ENCODE results near the gene CXCL16.
A peak's percentile ranks its signal among the peaks of the same experiment; 100 is the strongest.

The CXCL16 gene, protein sequence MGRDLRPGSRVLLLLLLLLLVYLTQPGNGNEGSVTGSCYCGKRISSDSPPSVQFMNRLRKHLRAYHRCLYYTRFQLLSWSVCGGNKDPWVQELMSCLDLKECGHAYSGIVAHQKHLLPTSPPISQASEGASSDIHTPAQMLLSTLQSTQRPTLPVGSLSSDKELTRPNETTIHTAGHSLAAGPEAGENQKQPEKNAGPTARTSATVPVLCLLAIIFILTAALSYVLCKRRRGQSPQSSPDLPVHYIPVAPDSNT

DNA sequence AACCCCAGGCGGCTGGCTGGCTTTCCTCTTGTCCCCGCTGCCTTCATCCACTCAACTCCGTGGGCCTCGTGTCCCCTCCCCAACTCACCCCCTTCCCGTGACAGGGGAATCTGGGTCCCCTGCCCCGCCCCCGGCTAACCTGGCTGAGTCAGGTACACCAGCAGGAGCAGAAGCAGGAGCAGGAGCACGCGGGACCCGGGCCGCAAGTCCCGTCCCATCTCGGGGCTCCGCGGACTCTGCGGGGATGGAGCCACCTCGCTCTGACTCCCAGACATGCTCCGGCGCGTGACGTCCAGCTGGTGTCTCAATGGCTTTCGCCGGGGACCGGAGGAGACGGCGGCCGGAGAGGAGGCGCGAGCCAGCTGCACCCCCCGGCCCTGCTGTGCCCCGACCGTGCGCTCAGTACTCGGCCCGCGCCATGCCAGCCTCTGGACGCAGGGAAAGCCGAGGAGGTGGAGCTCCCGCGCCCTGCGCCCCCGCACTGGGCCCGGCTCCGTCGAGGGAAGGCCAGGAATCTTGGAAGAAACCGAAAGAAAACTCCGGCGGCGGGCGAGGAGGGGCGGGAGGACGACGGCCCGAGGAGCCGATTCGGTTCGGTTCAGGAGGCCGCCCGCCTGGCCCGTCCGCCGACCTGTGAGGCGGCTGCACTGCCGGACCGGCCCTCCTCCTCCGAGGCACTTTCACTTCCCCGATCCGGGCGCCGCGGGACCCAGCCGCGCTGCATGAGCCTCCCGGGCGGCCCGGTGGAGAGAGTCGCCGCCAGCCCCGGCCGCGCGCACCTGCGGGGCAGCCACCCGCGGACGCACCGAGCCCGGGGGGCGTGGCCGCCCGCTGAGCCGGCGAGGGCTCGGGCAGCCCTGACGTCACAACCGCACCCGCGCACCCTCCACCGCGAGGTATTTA is at the start of gene CXCL16, which contains the start of gene ZMYND15:
Gene CXCL16 (minus strand): TSS at position 807 of the 903 bp plus-strand sequence. CDS start 589 bp downstream, at position 218.
Gene ZMYND15 (plus strand): TSS at position 712 of the 903 bp plus-strand sequence. CDS start 716 bp downstream, outside the sequence.
- DNase-seq: peak; percentile 45 to 63

GRCh38 chr17:4788807-4789700 is 49.3 kb upstream of the CXCL16 start, which contains the start of gene GLTPD2:
GLTPD2 (plus strand) TSS chr17:4788964; CDS start chr17:4789012, 48 bp downstream.
- DNase-seq: no peak

GRCh38 chr17:4788159-4788806 is 48.6 kb upstream of the CXCL16 start:
- no peak for DNase-seq

DNA sequence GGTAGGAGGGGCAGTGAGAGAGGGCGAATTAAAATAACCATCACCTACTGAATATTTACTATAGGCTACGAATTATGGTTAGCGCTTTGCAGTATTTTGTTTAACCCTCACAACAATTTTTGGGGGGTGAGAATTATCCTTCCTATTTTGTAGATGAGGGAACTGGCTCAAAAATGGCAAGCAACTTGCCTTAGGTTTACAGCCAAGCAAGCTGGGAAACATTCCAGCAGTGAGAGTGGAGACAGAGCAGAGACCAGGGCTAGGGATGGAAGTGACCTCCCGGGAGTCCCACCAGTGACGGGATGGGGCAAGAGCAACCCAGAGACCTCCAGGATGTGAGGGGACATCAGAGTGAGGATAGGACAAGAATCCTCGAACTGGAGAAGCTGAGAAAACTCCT is 46.8 kb upstream of the CXCL16 start:
- DNase-seq: no peak

DNA sequence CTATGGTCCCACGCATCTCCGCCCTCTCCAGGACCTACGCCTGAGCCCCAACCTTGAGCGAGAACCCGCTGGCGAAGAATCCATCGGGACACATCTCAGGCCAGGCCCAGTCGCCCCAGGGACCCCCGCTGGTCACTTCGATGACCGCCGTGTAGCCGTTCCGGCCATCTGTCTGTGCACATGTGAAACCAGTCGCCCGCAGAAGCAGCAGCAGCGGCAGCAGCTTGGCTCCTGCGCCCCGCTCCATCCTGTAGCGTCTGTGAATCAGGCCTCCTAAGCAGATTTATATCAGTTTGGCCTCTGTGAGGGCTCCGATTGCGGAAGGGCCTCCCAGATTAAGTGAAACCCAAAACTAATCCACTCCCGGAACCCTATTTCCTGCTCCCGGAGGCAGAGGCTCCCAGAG is 46.4 kb upstream of the CXCL16 start, which contains the start of gene VMO1:
Gene VMO1 (minus strand): TSS at position 259 of the 406 bp plus-strand sequence. CDS start 12 bp downstream, at position 247.
- DNase-seq: no peak

DNA sequence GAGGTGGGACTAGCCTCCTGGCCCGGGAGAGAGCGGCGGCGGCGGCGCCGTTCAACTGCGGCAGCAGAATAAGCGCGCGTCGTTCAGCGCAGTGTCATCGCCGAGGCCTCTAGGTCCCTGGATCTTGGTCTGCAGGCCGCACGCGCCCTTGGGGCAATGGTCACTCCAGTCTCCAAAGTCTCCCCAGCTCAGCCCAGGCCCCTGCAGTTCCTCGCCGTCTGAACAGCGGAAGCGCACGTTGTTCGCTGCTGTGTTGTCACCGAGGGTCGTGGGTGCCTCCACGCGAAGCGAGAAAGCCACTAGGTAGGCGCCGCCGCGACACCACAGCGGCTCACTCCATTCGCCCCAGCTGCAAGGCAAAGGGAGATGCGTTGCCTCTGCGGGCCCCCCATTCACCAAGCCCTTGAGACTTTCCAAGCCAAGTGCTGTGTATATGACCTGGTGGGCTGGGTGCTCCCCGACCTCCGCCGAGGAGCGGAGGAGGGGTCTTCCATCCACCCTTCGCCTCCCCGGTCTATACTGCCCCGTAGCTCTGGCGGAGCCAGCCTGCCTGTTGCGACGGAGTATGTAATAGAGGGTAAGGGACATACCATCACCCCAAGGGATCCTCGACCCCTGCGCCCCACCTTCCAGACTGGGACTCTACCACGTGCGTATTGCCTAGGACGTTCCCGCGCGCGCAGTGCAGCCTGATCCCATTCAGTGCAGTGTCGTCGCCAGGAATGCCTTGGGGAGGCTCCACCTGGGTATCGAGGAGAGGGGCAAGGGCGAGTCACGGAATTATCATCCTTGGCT is 45.8 kb upstream of the CXCL16 start:
- no peak for DNase-seq

GRCh38 chr17:4782652-4783051 is 42.9 kb upstream of the CXCL16 start:
- DNase-seq: no peak

DNA sequence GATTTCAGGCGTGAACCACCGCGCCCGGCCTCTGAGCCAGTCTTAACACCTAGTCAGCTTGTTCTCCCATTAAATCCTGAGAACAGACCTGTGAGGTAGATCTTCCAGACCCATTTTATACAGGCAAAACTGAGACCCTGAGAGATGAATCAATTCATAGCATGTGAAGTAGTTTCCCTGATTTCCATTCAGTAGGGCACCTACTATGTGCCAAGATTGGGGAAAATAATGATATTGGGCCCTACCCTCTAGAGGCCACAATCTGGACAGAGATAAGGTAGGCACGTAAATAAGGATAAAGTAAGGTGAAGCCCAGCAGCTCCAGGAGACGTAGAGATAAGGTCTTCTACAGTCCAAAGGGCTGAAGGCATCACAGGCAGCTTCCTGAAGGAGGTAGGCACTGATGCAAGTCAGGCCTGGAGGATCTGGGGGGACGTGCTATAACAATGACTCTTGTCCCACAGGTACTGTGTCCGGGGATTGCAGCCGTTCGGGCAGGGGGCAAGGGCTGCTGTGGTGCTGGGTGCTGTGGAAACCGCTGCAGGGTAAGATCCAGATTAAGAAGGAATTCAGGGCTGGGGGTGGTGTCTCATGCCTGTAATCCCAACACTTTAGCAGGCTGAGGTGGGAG is 40.7 kb upstream of the CXCL16 start:
- no peak for DNase-seq

- no peak for DNase-seq
Observed at GRCh38 chr17:4777969-4778760, 38.4 kb upstream of the CXCL16 start.

DNA sequence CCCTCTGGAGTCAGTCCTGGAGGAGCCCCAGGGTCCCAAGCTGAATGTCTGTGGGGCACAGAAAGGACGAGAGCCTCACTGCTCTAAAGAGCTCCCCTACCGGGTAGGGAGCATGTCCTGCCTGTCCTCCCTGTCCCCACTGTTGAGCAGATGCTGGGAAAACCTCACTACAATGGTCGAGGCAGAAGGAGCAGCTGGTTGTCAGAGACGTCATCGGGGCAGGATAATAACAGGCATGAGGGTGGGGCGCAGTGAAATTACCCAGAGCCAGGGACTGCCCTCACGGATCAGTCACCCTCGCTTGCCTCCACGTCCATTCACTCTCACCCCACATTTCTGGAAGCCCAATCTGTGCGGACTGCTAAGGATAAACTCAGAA is 32.5 kb upstream of the CXCL16 start:
- DNase-seq: no peak

- no peak for DNase-seq
Observed at GRCh38 chr17:4771519-4772234, 31.9 kb upstream of the CXCL16 start, which contains the start of gene TM4SF5. TM4SF5 (plus strand) TSS chr17:4771886; CDS start chr17:4771923, 37 bp downstream.

DNA sequence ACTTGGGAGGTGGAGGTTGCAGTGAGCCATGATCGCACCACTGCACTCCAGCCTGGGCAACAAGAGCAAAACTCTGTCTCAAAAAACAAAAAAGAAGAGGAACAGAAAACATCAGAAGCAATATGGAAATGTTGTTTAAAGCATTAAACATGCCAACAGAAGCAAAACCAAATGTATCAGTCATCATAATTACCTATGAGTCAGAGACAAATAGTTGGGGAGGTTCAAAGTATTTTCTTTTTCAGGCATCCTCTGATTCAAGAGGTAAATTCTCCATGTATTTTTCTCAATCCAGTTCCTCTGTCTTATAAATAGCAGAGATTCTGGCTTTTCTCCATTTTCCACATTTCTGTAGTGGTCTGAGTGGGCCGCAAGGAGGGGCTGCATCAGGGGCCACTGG is 29.9 kb upstream of the CXCL16 start:
- DNase-seq: no peak

DNA sequence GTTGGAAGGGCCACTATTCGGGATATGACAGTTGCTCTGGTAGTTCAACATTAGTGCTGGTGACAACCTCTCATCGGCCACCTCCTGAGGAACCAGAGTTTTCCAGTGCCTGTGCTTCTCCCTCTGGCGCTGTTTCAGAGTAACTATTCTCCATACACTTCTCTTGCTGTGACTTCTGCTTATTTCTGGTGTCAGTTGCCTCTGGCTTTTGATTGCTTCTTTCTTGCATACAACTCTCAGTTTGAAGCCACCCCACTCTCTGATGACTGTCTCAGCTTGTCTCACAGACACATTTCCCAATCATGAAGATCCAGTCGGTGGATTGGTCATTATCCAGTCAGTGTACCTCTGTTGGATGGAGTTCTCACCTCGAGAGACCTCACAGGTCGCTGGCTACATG is 28.6 kb upstream of the CXCL16 start:
- DNase-seq: no peak

DNA sequence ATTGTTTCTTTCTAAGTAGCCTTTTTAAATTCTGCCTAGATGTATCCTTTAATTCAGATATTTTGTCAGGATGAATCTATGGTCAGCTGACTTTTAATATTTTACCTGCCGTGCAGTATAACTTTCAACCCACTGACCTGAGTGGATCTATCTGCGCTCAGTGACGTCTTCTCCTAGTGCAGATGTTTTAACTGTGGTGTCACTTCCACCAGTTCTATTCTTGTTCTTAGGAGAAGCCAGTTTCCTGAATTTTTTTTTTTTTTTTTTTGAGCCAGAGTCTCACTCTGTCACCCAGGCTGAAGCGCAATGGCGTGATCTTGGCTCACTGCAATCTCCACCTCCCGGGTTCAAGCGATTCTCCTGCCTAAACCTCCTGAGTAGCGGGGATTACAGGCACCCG is 27.0 kb upstream of the CXCL16 start:
- no peak for DNase-seq

- no peak for DNase-seq
Observed at GRCh38 chr17:4766201-4766600, 26.5 kb upstream of the CXCL16 start.

DNA sequence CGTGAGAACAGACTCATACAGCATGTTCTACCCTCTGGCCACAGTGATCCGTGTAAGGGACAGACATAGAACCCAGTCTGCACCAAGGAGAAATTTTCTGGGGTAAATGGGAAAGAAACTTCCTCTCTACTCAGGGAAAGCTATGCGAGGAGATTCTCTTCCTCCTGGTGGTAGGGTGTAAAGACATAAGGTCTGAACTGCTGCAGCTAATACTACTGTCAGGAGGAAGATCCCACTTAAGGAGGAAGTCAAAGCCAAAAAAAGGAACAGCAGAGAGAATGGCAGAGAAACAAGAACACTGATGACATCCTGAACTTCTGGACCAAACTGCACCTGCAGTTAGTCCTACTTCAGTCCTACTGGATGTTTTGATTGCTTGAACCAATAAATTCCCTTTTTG is 24.9 kb upstream of the CXCL16 start:
- DNase-seq: no peak

GRCh38 chr17:4759776-4760236 is 20.1 kb upstream of the CXCL16 start:
- DNase-seq: no peak

DNA sequence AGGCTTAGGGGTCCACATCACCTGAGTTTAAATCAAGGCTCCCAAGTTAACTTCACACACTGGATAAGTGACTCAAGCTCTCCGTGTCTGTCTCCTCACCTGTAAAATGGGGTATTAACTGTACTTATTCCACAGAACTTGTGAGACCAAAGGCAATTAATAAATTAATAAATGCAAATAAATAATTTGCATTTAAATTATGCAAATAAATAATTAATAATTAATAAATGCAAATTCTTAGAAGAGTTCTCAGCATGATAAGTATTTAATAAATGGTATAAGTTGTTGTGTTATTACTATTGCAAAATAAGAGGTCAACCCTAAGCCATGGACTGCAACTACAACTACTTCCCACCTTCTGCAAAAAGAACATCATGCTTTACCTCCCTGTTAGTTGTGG is 13.7 kb upstream of the CXCL16 start:
- no peak for DNase-seq

DNA sequence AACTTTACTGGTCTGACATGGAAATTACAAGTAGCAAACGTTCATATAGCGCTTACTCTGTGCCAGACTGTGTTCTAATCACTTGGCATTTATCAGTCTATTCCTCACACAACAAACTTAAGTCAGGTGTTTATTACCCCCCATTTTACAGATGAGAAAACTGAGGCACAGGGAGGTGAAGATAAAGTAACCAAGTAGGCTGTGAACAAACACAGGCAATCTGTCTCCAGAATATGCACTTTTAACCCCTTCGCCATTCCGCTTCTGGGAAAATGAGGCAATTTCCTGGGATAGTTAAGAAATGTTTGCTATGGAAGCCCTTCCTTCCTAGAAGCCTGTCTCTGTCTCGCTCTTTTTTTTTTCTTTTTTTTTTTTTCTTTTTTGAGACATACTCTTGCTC is 12.2 kb upstream of the CXCL16 start:
- DNase-seq: no peak

Measured in stimulated activated CD4-positive, alpha-beta T cell treated with anti-CD3 and anti-CD28 coated beads, Interleukin-4, amount 100 ng/mL, for 4 hours (primary cell).